ENCODE data around the gene CACNA2D3. TPM values are rescaled to one million over a fixed set of nuclear protein-coding genes. Genes with fewer than 3 reads are reported as not detected.

CACNA2D3 gene
- total and polyA plus RNA-seq, 12 donors = 0.26 to 13.7 (median 2.8) TPM; not detected in 1

GRCh38 chr3:54826251-54826691 is 703.9 kb downstream of the CACNA2D3 start:
- H3K36me3 ChIP-seq (replicated peaks in 1 of 2) = no peaks in the 10 kb centered on the region
- no peak for DNase-seq
- H3K9me3 ChIP-seq (replicated peaks in 1 of 3) = peaks cover 0 to 6% (median 0%) of the 10 kb centered on the region in 3 donors
- TF ChIP-seq POLR2A (IDR thresholded peaks at IDR 0.05) (no peak), CTCF (IDR thresholded peaks at IDR 0.05) (no peak)
- 79 to 94% (median 81%) methylated on average over 3 of the region's 3 CpGs for WGBS, 4 donors
- no peaks in the 10 kb centered on the region for H3K27me3 ChIP-seq
- no peak overlapping the region for H3K27ac ChIP-seq
- H3K4me3 ChIP-seq = no peak overlapping the region
- intact Hi-C loops (cut with DNase I) = no loop called here
- H3K4me1 ChIP-seq (replicated peaks in 1 of 2) = no peaks in the 10 kb centered on the region

- no peak for TF ChIP-seq POLR2A (IDR thresholded peaks at IDR 0.05)
- no peak for TF ChIP-seq CTCF (IDR thresholded peaks at IDR 0.05)
- no peaks in the 10 kb centered on the region for H3K27me3 ChIP-seq
- peaks cover 0 to 6% (median 0%) of the 10 kb centered on the region in 3 donors for H3K9me3 ChIP-seq (replicated peaks in 1 of 3)
- WGBS, 4 donors = 62 to 69% (median 68%) methylated on average over 9 of the region's 9 CpGs
- H3K4me3 ChIP-seq = no peak overlapping the region
- no peaks in the 10 kb centered on the region for H3K4me1 ChIP-seq (replicated peaks in 1 of 2)
- intact Hi-C loops (cut with DNase I) = no loop called here
- no peaks in the 10 kb centered on the region for H3K36me3 ChIP-seq (replicated peaks in 1 of 2)
- no peak for DNase-seq
- H3K27ac ChIP-seq = no peak overlapping the region
Observed at GRCh38 chr3:54827056-54827687, 704.8 kb downstream of the CACNA2D3 start.

- peaks cover 0 to 6% (median 0%) of the 10 kb centered on the region in 3 donors for H3K9me3 ChIP-seq (replicated peaks in 1 of 3)
Observed at GRCh38 chr3:54827776-54828175, 705.4 kb downstream of the CACNA2D3 start.

GRCh38 chr3:54830658-54831057 is 708.3 kb downstream of the CACNA2D3 start:
- TF ChIP-seq POLR2A (IDR thresholded peaks at IDR 0.05) = no peak
- peak in 3 of 6 experiments; percentile 29 to 50 (median 42) for TF ChIP-seq CTCF (IDR thresholded peaks at IDR 0.05)
- H3K36me3 ChIP-seq (replicated peaks in 1 of 2) = no peaks in the 10 kb centered on the region
- 64 to 83% (median 68%) methylated on average over 8 of the region's 8 CpGs for WGBS, 4 donors

More at GRCh38 chr3:54827776-54828175, 705.4 kb downstream of the CACNA2D3 start:
- intact Hi-C loops (cut with DNase I) = no loop called here
- Histone ChIP-seq H3K27ac (no peak overlapping the region), H3K4me1 (replicated peaks in 1 of 2) (no peaks in the 10 kb centered on the region), H3K27me3 (no peaks in the 10 kb centered on the region), H3K36me3 (replicated peaks in 1 of 2) (no peaks in the 10 kb centered on the region), H3K4me3 (no peak overlapping the region)
- no peak for TF ChIP-seq CTCF (IDR thresholded peaks at IDR 0.05)
- no peak for TF ChIP-seq POLR2A (IDR thresholded peaks at IDR 0.05)
- WGBS, 4 donors = 62 to 67% (median 63%) methylated on average over 2 of the region's 2 CpGs
- no peak for DNase-seq

More at GRCh38 chr3:54830658-54831057, 708.3 kb downstream of the CACNA2D3 start:
- Histone ChIP-seq H3K27ac (no peak overlapping the region), H3K9me3 (replicated peaks in 1 of 3) (peaks cover 0 to 6% (median 0%) of the 10 kb centered on the region in 3 donors), H3K4me1 (replicated peaks in 1 of 2) (no peaks in the 10 kb centered on the region), H3K27me3 (no peaks in the 10 kb centered on the region), H3K4me3 (no peak overlapping the region)
- no peak for DNase-seq
- intact Hi-C loops (cut with DNase I) = no loop called here
